Measurements from ENCODE around the gene KCNJ14.
A peak's percentile ranks its signal among the peaks of the same experiment; 100 is the strongest.

KCNJ14 gene
- total RNA-seq, result 2.6 to 3.0 reads per million in 2 donors

DNA sequence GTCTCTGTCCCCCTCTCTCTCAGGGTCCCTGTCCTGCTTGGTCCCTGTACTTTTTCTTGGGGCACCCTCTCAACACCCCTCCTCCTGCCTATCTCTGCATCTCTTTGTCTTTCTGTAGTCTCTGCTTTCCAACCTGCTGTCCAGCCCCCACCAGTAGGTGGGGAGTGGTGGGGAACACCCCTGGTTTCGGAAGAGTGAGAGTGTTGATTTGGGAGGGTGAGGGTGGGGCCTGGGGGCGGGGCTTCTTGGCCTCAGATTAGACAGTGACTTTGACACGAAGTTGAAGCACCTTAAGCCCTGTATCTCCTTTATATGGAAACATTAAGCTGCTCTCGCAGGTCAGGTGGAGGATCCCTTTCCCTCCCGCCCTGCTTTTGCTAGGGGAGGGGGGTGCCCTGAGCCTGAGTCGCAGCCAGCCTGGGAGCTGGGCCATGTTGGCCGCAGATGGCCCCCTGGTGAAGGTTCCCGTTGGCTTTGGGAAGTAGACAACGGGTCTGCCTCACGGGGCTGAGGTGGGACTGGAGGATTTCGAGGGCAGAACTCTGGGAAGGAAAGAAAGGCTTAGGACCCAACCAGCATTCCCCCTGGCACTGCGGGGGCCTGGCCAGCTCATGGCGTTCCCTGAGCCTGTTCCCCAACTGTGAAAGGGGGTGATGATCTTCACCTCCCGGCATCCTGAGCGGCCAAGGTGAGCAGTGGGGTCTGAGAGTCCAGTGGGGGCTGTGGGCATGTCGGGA lies at the start of gene KCNJ14:
TSS of gene KCNJ14 (plus strand) at position 404 of the 737 bp plus-strand sequence. CDS start 6,151 bp downstream, outside the sequence.
- DNase-seq, result no peak

DNA sequence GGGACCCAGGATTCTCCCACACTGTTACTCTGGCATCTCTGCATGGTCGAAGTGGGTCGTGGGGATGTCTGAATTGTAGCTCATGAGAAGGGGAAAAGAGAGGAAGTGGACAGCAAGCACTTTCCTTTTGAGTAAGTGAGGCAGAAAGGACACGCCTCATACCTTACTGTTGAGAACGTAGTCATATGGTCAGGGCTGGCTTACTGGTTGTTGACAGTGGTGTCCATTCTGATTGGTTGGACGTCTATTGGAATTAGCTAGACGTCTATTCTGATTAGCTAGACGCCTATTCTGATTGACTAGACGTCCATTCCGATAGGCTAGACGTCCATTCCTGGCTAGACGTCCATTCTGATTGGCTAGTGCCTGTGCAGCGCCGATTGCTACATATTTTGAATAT lies 49.5 kb upstream of the KCNJ14 start:
- no peak for DNase-seq

DNA sequence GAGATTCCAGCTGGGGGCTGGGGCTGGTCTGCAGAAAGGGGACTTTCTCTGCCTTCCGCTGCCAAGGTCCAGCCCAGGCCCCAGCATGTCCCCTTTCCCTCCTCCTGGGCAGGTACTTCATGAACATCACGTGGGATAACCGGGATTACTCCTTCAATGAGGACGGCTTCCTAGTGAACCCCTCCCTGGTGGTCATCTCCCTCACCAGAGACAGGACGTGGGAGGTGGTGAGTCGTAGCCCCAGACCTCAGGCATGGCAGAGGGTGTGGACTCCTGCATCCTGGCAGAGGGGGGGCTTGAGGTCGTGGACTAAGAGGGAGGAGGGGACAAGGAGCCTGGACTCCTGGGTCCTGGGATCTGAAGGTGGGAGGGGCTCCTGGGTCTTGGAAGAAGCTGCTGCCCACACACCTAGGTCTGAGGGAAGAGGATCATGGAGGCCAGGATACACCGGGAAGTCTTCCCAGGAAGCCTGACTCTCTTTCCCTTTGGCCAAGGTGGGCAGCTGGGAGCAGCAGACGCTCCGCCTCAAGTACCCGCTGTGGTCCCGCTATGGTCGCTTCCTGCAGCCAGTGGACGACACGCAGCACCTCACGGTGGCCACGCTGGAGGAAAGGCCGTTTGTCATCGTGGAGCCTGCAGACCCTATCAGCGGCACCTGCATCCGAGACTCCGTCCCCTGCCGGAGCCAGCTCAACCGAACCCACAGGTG lies 41.3 kb upstream of the KCNJ14 start:
- DNase-seq, result no peak

DNA sequence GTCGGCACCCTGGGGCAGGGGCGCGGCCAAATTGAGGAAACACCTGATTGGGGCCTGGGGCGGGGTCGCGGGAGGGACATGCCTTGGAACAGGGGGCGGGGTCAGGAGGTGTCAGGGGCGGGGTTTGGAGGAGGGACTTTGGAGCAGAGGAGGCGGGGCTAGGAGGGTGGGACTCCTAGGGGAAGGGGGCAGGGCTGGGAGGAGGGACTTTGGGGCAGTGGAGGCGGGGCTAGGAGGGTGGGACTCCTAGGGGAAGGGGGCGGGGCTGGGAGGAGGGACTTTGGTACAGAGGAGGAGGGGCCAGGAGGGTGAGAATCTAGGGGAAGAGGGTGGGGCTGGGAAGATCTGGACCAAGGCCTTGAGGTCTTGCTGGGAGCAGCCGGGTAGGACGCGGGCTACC lies 40.0 kb upstream of the KCNJ14 start:
- peak; percentile 30 for DNase-seq

DNA sequence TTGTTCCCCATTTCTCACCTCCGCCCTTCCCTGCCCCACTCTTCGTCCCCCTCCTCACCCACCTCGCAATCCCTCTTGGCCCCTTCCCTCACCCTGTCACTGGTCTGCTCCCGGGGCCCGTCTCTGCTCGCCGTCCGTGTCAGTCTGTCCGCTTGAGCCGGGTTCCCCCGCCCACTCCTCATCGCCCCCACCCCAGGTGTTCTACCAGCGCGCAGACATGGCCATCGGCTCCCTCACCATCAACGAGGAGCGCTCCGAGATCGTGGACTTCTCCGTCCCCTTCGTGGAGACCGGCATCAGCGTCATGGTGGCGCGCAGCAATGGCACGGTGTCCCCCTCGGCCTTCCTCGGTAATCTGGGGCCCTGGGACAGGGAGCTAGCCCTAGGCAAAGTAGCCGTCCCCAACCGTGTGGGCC lies 39.6 kb upstream of the KCNJ14 start:
- DNase-seq, result no peak

DNA sequence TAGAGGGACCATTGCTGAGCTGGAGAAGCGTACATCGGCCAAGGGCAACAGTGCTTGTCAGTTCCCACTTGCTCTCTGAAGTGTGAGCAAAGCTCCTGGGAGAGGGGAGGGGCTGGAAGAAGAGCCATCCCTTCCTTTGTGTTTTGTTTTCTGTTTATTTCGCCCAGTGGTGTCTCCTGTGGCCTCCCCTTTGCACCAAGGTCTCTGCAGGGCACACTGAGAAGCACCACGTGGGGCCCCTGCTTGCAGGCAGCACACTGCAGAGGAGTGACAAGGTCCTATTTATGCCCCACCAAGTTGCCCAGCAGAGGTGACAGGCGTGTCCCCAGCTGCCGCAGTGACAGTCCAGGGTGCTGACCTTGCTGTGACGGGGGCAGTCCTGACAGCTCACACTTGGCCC lies 38.0 kb upstream of the KCNJ14 start:
- DNase-seq, result no peak

DNA sequence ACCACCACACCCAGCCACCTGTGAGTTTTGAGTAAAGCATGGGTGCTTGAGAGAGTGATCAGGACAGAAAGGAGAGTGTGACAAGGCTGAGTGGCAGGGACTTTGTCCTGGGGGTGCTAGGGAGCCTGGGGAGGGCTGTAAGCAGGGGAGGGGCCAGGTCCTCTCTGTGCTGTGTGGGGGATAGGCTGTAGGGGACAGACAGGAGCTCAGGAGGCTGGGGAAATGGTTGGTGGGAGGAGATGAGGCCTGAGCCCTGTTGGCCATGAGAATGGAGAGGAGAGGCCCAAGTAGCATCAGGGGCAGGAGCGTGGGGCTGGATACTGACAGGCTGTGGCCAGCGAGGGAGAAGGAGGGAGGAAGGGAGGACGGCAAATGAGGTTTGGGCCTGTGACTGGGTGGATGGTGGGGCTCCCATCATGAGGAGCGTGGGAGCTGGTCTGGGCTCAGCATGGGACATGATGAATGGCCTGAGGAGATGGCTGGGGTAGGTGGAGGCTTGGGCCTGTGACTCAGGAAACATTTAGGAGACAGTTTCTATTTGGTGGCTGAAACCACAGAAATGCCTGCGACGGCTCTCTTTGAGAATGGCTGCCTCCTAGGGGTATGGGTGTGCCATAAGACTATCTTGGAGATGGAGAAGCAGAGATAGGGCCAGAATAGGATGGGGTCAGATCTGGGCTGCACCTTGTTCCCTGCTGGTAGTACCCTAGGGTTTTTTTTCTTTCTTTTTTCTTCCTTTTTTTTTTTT lies 36.9 kb upstream of the KCNJ14 start:
- no peak for DNase-seq

DNA sequence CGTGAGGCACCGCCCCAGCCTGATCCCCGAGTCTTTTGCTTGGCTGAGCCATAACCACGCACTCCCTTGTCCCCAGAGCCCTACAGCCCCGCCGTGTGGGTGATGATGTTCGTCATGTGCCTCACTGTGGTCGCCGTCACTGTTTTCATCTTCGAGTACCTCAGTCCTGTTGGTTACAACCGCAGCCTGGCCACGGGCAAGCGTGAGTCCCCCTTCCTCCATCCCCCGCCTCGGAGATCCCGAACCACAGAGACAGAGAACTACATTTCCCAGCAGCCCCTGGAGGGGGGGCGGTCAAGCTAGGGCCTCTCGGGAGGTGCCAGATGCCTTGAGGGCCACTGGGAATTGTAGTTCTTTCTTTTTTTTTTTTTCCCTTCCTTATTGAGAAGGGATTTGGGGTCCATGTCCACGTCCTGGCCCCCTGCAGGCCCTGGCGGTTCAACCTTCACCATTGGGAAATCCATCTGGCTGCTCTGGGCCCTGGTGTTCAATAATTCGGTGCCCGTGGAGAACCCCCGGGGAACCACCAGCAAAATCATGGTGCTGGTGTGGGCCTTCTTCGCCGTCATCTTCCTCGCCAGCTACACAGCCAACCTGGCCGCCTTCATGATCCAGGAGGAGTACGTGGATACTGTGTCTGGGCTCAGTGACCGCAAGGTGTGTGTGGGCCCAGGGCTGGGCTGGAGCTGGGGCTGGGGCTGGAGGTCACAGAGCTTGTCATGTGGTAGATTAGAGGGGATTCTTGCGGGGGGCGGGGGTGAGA lies 36.0 kb upstream of the KCNJ14 start:
- no peak for DNase-seq

DNA sequence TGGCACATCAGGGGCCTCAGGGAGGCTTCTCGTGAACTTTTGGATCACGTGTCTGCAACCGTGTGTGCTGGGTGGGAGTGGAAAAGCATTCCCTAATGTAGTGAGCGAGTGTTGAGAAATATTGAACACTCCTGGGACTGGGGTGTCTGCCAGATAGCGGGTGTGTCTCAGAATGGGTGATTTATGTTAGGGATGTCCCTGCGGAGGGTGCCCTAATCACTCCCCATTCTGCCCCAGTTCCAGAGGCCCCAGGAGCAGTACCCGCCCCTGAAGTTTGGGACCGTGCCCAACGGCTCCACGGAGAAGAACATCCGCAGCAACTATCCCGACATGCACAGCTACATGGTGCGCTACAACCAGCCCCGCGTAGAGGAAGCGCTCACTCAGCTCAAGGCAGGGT lies 33.8 kb upstream of the KCNJ14 start:
- no peak for DNase-seq

DNA sequence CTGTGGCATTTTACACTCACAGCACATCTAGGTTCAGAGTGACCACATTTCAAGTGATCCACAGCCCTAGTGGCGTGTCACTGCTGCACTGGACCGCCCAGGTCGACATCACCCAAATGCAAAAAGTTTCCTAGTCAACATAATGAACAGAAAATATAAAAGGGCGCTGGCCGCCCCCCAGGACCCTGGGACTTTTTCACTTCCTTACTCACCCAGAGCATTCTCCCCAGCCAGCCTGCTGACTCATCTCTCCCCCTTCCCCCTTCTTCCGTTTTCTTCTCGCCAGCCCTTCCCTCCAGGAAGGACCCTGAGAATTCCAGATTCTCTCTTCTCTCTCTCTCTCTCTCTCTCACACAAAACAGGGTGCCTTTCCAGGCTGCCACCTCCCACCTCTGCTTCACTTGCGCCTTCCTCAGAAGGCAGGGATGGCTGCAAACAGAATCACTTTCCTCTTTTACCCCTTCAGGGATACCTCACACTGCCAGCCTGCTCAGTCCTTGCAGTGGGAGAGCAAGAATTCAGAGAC lies 30.6 kb upstream of the KCNJ14 start:
- no peak for DNase-seq

DNA sequence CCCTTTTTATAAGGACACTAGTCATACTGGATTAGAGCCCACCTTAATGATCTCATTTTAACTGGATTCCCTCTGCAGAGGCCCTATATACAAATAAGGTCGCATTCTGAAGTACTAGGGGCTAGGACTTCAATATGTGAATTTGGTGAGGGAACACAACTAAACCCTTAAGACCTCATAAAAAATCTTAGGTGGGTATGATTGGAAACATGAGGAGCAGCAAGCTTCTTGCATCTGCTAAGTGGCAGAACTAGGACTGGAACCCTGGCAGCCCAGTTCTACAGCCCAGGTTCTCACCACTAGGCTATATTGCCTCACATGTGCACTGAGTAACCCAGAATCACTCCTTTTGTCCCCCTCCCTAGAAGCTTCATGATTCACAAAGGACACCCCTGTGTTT lies 26.7 kb upstream of the KCNJ14 start:
- no peak for DNase-seq

DNA sequence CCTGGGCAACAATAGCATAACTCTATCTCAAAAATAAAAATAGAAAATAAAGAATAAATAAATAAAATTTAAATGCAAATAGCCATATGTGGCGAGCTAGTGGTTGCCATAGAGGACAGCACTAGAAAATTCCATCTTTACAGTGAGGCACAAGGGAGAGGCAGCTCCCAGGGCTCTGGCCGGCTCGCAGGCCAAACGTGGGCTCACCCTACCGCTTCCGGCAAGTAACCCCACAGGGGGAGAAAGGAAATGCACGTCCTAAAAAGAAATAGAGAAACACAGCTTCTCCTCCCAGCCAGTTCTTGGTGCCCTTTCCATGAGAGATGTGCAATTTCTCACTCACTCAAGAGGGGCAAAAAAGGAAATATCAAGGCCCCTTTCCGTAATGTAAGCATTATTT lies 22.0 kb upstream of the KCNJ14 start:
- DNase-seq, result no peak

DNA sequence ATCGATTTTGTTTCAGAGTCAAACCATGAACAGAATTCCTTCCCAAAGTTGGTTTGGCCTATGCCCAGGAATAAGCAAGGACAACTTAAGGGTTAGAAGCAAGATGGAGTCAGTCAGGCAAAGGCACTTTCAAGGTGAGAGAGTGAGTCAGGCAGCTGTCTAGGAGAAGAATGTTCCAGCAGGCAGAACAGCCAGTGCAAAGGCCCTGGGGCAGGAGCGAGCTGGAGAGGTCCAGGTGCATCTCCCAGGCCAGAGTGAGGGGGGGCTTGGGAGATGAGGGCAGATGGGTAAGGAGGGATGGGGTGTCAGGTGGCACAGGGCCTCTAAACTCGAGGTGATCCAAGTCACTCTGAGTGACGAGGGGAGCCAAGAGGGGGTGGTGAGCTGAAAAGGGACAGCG lies 18.8 kb upstream of the KCNJ14 start:
- no peak for DNase-seq

DNA sequence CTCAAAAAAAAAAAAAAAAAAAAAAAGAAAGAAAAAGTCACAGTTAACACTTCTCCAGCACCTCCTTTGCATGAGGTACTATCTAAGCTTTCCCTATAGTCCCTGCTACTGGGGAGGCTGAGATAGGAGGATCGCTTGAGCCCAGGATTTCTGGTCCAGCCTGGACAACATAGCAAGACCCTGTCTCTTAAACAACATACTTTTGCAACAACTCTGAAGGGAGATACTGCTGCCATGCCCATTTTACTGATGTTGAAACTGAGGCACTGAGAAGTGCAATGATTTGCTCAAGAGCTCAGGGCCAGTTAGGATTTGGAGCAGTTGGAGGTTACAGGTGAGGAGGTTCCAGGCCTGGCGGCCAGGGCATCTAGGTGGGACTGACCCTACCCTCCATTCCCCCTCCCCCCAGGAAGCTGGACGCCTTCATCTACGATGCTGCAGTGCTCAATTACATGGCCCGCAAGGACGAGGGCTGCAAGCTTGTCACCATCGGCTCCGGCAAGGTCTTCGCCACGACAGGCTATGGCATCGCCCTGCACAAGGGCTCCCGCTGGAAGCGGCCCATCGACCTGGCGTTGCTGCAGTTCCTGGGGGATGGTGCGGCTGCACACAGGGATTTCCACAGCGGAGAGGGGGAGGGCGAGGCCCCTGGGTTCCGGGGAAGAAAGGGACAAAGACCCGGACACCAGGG lies 13.9 kb upstream of the KCNJ14 start:
- DNase-seq, result no peak

DNA sequence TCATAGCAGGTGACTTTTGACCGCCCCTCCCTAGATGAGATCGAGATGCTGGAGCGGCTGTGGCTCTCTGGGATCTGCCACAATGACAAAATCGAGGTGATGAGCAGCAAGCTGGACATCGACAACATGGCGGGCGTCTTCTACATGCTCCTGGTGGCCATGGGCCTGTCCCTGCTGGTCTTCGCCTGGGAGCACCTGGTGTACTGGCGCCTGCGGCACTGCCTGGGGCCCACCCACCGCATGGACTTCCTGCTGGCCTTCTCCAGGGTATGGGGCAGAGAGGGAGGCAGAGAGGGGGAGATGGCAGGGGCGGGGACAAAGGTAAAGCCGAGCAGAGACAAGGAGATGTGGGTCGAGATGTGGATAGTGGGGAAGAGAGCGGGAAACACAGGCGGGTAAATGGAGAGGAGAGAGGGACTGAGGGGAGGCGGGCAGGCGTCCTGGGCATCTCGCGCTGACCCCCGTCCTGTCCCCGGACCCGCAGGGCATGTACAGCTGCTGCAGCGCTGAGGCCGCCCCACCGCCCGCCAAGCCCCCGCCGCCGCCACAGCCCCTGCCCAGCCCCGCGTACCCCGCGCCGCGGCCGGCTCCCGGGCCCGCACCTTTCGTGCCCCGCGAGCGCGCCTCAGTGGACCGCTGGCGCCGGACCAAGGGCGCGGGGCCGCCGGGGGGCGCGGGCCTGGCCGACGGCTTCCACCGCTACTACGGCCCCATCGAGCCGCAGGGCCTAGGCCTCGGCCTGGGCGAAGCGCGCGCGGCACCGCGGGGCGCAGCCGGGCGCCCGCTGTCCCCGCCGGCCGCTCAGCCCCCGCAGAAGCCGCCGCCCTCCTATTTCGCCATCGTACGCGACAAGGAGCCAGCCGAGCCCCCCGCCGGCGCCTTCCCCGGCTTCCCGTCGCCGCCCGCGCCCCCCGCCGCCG lies 13.0 kb upstream of the KCNJ14 start:
- no peak for DNase-seq

DNA sequence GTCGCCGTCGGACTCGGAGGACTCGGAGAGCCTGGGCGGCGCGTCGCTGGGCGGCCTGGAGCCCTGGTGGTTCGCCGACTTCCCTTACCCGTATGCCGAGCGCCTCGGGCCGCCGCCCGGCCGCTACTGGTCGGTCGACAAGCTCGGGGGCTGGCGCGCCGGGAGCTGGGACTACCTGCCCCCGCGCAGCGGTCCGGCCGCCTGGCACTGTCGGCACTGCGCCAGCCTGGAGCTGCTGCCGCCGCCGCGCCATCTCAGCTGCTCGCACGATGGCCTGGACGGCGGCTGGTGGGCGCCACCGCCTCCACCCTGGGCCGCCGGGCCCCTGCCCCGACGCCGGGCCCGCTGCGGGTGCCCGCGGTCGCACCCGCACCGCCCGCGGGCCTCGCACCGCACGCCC lies 12.1 kb upstream of the KCNJ14 start:
- no peak for DNase-seq

DNA sequence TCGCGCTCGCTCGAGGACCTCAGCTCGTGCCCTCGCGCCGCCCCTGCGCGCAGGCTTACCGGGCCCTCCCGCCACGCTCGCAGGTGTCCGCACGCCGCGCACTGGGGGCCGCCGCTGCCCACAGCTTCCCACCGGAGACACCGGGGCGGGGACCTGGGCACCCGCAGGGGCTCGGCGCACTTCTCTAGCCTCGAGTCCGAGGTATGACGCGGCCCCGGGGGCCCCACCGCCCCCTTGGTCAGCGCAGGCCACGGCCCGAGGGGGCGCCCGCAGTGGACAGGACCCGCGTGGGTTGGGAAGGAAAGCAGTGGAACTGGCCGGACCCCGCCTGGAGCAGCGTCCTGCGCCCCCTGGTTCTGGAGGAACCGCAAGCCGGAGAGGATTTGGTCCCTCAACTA lies 11.6 kb upstream of the KCNJ14 start:
- no peak for DNase-seq

DNA sequence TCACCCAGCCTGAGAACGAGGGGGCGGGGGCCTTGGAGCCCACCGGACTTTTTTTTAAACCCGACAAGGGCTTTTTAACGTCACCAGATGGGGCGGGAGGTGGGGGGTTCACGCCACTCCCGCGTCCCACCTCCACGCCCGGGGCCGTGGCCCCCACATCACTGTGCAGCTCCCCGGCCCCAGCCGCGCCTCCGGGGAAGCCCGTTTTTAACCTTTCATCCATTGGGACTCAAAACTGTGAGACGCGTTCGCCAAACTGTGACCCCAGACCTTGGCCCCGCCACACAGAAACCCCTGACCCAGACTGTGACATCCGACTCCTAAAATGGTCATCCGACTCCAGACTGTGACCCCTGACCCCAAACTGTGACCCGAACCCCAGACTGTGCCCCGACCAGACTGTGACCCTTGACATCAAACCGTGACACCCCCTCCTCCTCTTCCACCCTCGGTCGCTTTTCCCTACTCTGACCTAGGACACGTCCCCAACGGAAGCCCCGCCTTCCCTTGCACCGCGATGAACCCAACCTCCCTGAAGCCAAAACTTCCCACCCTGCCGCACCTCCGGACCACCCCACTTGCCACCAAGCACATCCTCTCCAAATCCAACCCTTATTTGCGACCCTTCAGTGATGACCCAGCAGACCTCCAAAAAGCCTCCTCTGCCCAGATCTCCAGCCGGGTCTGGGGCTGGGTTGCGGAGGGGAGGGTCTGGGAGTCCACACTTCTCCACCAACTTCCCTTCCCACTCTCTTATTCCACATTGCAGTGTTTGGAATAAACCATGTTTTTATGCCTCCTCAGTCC lies 11.0 kb upstream of the KCNJ14 start:
- no peak for DNase-seq

DNA sequence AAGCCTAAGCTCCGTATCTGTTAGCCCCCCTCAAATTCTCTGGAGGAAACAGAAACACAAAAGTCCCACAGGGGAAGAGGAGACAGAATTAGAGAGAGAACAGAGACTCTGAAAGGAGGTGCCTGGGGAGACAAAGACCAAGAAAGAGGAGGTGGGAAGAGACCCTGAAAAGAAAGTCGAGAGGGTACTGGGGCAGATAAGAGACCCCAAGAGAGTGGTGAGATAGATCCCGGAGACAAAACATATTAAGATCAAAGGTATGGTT lies 10.5 kb upstream of the KCNJ14 start:
- DNase-seq, result no peak

DNA sequence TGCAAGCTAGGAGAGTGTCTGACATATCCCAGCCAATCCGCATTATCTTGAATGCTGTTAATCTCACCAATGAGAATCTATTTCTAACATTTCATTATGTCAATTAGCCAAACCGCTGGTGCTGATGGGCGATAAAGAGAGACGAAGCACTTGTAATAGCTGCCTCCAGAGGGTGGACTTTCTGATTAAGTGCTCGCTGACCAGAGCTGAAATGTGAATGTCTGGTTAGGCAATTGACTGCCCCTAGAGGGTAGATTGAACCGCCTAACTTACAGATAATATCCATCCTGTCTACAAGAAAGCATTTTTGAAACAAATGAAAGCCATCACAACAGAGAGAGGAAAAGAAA lies 10.1 kb upstream of the KCNJ14 start:
- DNase-seq, result no peak

Measured in activated gamma-delta T cell (primary cell).